ENCODE results near the gene USP6NL.

Gene USP6NL

DNA sequence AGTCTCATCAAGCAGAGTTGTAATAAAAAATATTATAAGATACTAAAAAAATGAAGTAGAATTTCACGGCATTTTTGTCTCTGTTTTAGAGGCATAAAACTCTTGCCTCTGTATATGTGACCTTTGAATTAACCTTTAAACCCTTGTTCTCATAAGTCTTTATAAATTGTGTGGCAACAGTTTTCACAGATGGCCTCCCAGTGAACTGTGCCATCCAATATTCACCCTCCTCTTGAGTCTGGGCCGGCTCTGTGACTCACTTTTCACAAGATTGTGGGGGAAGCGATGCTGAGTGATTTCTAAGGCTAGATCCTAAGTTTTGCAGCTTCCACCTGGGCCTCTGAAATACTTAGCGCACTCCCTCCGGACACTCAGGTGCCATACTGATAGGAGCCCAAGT lies 4.6 kb upstream of the USP6NL start:
- DNase-seq (ENCODE audit: low read depth), result no peak

DNA sequence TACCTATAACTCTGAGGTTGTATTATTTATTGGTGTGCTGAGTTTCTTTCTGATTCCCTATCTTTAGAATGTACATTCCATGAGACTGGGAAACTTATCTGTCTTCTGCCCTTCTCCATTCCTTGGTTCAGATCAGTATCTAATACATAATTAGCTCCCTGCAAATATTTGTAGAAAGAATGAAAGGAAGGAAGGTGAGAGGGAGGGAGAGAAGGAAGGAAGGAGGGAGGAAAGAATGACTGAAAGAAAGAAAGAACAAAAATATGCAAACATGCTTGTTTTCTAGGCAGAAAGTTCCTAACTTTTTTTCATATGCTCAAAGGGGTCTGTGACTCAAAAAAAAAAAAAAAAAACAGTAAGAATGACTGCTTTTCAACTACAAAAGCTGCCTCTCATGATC lies 3.9 kb upstream of the USP6NL start:
- DNase-seq (ENCODE audit: low read depth), result no peak

DNA sequence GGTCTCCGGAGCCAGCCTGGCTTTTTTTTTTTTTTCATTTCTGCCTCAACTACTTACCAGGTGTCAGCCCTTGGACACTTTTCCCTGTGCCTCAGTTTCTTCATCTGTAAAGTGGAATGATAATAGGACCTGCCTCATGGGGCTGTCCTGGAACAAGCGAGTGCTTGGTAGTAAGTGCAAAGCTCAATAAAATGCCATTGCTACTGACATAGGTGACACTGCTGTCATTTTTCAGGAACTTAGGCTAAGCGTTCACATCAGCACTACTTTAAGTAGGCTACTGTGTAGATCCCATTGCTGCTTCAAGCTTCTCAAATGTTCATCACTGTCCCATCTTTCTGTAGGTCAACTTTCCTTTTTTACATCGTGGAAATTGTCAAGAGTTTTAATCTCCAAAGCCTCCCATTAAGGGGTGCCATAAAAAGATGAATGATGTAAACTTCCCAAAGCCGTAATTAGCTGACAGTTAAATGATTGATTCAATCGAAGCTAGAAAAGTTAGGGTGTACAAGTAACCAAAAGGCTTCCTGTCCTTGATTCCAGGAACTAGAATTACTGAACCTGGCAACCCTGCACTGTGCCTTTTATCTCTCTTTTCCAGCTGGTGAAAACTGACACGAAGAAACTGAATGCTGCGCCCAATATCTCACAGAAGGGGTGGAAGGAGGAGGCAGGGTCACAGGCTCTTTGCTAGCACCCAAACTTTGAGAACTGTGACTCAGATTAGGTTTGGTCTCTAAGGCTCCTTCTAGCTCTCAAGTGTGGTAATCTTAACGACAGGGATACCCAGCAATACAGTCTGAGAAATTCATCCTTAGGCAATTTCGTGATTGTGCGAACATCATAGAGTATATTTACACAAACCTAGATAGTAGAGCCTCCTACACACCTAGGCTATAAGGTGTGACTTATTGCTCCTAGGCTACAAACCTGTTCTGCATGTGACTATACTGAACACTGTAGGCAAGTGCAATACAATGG lies 861 bp upstream of the USP6NL start:
- DNase-seq (ENCODE audit: low read depth), result no peak

DNA sequence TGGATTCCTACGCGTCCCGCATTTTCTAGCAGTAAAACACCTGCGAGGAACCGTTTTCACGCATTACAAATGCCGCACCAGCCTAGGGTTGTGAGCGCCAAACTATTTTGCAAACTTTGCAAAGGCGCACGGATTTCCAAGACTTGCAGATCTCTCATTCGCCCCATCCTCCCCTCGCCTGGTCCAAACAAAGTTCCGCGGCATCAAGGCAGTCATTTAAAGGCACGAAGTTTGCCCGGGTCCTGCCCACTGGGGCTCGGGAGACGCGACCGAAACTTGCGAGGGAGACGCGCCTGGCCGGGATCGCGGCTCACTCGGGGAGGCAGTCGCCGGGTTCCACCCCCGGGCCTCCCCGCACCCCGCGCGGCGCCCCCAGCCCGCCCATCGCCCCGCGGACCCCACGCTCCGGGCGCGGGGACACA lies 613 bp downstream of the USP6NL start:
- no peak for DNase-seq (ENCODE audit: low read depth)

GRCh38 chr10:11610166-11610825 lies 1.2 kb downstream of the USP6NL start:
- no peak for DNase-seq (ENCODE audit: low read depth)

GRCh38 chr10:11609492-11610093 lies 1.9 kb downstream of the USP6NL start:
- DNase-seq (ENCODE audit: low read depth), result no peak

GRCh38 chr10:11609052-11609451 lies 2.4 kb downstream of the USP6NL start:
- DNase-seq (ENCODE audit: low read depth), result no peak

DNA sequence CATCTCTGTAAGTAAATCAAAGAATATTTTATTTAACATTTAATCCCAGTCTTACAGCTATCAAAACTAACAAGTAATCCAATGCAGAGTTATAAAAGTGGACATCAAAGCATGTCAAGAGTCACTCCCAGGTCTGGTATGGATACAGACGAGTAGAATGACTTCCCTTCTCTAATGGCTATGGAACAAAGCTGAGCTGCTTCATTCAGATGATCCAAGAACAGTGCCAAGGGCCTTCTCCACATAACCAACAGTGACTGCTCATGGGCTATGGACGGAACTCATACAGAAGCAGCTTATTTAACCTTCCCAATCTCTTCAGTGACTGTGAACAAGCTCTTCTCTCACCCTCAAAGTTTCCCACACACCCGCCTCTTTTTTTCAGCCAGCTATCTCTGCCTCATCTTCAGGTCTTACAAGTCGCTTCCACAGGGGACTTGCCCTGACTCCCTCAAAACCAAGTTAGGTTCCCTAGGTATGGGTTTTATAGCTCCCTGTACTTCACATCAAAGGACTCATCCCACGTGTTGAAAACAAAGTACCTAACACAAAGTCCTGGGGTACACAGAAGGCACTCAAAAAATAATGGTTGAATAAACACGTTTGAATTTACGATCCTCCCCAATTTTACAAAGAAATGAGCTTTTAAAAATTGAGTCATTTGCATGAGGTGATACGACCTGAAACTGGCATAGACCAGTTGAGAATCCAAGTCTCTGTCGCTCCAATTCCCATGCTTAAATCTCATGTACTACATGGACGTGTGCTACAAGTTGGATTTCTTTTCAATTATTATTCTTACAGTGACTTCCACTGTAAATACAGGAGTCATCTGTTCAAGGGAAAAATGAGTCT lies 3.1 kb downstream of the USP6NL start:
- no peak for DNase-seq (ENCODE audit: low read depth)

- no peak for DNase-seq (ENCODE audit: low read depth)
These were observed 5.5 kb downstream of the USP6NL start for GRCh38 chr10:11605807-11606408.

DNA sequence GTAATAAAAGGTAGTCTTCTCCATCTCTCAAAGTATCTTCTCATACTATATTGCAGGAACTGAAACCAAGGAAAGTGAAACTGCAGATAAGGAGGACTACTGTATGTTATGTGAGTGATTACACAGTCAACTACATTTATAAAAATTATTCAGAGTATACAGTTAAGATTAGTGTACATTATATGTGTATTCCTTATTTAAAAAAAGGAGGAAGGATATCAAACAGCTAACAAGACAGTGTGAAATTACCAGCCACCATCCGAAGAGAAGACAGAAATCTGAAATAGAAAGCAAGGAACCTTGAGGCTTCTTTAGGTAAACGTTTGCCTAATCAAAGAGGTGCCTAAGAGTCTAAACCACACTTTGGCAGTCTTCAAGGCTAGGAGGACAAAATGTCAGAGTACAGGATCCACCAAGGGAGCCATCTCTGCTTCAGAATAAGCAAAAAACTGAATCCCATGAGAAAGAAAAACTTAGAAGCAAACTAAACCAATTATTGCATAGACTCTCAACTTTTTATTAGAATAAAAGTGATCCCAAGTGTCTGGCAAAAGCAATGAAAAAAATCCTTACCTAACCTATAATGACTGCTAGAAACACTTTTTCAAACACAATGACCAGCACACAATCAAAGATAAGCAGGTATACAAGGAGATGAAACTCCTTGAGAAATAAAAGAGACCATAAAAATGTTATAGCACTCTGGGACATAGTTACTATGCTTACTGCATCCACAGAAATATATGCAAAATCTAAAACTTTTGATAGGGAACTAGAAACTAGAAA lies 6.4 kb downstream of the USP6NL start:
- DNase-seq (ENCODE audit: low read depth), result no peak

- DNase-seq (ENCODE audit: low read depth), result no peak
These were observed 7.7 kb downstream of the USP6NL start for GRCh38 chr10:11603741-11604140.

- DNase-seq (ENCODE audit: low read depth), result no peak
These were observed 8.4 kb downstream of the USP6NL start for GRCh38 chr10:11602919-11603523.

GRCh38 chr10:11602358-11602757 lies 9.1 kb downstream of the USP6NL start:
- no peak for DNase-seq (ENCODE audit: low read depth)

- no peak for DNase-seq (ENCODE audit: low read depth)
These were observed 9.8 kb downstream of the USP6NL start for GRCh38 chr10:11601670-11602069.

GRCh38 chr10:11600280-11600679 lies 11.2 kb downstream of the USP6NL start:
- DNase-seq (ENCODE audit: low read depth), result no peak

DNA sequence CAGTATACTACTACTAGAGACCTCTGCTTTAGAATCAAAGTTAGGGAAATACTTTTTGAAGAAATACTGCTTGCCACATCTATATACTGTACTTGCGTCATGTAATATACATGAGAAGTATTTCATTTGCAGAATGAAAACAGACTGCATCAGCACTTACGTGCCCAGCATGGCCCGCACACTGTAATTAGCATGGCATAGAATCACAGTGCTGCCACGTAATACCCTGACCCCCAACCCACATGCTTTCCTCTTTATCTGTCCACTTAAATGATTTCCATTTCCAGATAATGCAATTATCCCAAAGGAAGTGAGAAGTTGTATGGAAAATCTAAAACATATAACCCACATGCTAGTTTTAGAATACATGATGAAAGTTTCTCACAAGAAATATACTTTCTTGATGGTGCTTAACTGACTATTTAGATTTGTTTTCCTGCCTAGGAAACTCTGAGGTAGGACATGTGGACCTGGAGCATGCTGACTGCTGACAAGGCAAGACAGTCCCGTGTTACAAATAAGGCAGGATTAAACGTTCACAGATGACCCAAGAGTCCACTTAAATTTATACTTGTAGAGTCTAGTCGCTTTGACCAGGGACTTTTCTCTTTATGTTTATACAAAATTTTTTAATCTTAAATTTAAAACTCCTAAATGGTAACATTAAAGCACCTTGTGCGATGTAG lies 12.6 kb downstream of the USP6NL start:
- no peak for DNase-seq (ENCODE audit: low read depth)

DNA sequence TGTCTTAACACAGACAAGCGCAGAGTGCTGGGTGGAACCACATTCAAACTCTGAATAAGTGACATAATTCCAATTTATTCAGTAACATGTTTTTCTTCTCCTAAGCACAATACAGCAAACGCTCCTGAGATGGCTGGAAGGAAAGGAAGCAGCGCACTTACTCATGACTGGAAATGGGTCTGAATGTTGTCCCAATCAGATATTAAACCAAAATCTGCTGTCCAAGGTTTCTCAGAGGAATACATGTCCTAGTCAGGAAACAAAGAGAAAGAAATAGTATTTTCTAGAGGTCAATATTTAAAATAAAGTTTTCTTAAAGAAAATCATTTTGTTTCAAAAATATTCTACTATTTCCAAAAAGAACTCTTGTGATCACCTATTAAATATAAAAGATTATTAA lies 14.0 kb downstream of the USP6NL start:
- DNase-seq (ENCODE audit: low read depth), result no peak

- no peak for DNase-seq (ENCODE audit: low read depth)
These were observed 16.1 kb downstream of the USP6NL start for GRCh38 chr10:11595395-11595692.

DNA sequence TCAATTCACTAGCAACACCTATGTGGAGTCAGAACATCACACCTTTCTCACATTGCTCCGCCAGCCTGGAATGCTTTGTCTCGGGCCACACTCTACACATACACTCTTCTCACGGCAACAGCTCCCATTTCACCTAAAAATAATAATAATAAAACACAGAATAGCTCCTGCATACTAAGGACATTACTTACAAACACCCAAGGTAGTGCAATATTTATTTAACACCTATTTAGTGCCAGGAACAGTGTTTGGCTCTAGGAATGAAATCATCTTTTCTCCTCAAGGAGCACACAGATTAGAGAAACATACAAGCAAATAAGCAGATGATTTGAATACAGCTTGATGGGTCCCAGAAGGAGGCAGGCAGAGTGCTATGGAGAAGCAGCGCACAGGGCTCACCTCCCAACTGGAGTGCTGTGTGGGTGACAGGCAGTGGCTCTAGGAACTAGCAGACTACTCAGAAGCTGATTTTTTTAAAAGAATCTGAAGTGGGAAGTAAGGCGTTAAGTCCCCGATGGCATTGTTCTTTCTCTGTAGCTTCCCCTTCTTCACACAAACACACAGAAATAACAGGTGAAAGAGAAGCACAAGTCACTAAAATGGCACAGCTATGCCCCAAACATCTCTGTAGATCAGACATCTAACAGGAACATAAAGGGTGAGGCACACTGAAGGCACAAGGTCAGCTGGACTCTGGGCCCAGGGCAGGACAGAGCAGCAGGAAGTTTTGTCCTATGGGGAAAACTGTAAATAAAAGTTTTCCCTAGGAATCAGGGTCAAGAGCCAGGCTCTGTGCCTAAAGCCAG lies 16.7 kb downstream of the USP6NL start:
- no peak for DNase-seq (ENCODE audit: low read depth)

Data from activated T-cell treated with anti-CD3 and anti-CD28 coated beads for 24 hours (primary cell).